HEK293 (cell line): ENCODE results near the gene NHSL2.

Experiments
- CTCF ChIA-PET: fragments of 350-600 bp; formaldehyde crosslinking; extraction: SDS; loops from one replicate; lab custom pipeline; 2021; ENCODE audit warnings: antibody characterized with exemption; lab: Yijun Ruan, JAX
- POLR2A ChIA-PET: fragments of 300-600 bp; formaldehyde crosslinking; extraction: SDS; loops from one replicate; lab custom pipeline; 2020; ENCODE audit warnings: antibody characterized with exemption, inconsistent platforms; lab: Yijun Ruan, JAX
- H3K27ac ChIP-seq: fragments of 200-500 bp; sonication (Bioruptor generic); 2 replicates; pipeline ENCODE4 v1.5.1; 2014; ENCODE audit warnings: low read depth, low read length, control low read depth, inconsistent platforms; ENCODE audit errors: extremely low read depth
- H3K36me3 ChIP-seq, 2 experiments: fragments of 200-500 bp in 1 of 2; sonication (Bioruptor generic) in 1 of 2; 1 replicate in 1 of 2; 2 replicates in 1 of 2; pipeline ENCODE4 v1.5.1; 2014 to 2017; ENCODE audit warnings: inconsistent platforms in 2 of 2, low read length in 2 of 2; ENCODE audit not compliant: control insufficient read depth in 2 of 2, insufficient read depth in 1 of 2
- H3K4me1 ChIP-seq: fragments of 200-500 bp; sonication (Bioruptor generic); 2 replicates; pipeline ENCODE4 v1.5.1; 2014; ENCODE audit warnings: mild to moderate bottlenecking, low read length, inconsistent platforms; ENCODE audit not compliant: control insufficient read depth, insufficient read depth
- H3K4me3 ChIP-seq: 2 replicates; pipeline ENCODE4 v1.5.1; 2011; ENCODE audit warnings: low read depth, mild to moderate bottlenecking, control low read depth, low read length, moderate library complexity
- H3K9me3 ChIP-seq: fragments of 200-500 bp; sonication (Bioruptor generic); 2 replicates; pipeline ENCODE4 v1.5.1; 2014; ENCODE audit warnings: low read depth, low read length, inconsistent platforms; ENCODE audit not compliant: control insufficient read depth, insufficient read depth
- OVOL3 ChIP-seq: fragments of 450-650 bp; formaldehyde crosslinking; IDR thresholded peaks from 2 replicates; pipeline ENCODE4 v1.5.1; 2016; ENCODE audit warnings: missing biosample characterization, missing genetic modification characterization
- YY2 ChIP-seq: fragments of 450-650 bp; formaldehyde crosslinking; IDR thresholded peaks from 2 replicates; pipeline ENCODE4 v1.5.1; 2016; ENCODE audit warnings: missing biosample characterization, missing genetic modification characterization
- ZFP3 ChIP-seq: fragments of 450-650 bp; formaldehyde crosslinking; IDR thresholded peaks from 2 replicates; pipeline ENCODE4 v1.5.1; 2016; ENCODE audit warnings: low read depth, missing biosample characterization, missing genetic modification characterization
- ZNF10 ChIP-seq: fragments of 450-650 bp; formaldehyde crosslinking; IDR thresholded peaks from 2 replicates; pipeline ENCODE4 v1.5.1; 2017; ENCODE audit warnings: missing biosample characterization, missing genetic modification characterization
- ZNF121 ChIP-seq: fragments of 450-650 bp; formaldehyde crosslinking; IDR thresholded peaks from 2 replicates; pipeline ENCODE4 v1.5.1; 2016; ENCODE audit warnings: missing biosample characterization, missing genetic modification characterization
- ZNF157 ChIP-seq: fragments of 450-650 bp; formaldehyde crosslinking; IDR thresholded peaks from 2 replicates; pipeline ENCODE4 v1.5.1; 2016; ENCODE audit warnings: missing biosample characterization, missing genetic modification characterization
- ZNF2 ChIP-seq: fragments of 450-650 bp; formaldehyde crosslinking; IDR thresholded peaks from 2 replicates; pipeline ENCODE4 v1.5.1; 2016; ENCODE audit warnings: missing biosample characterization, missing genetic modification characterization
- ZNF248 ChIP-seq: fragments of 450-650 bp; formaldehyde crosslinking; IDR thresholded peaks from 2 replicates; pipeline ENCODE4 v1.5.1; 2017; ENCODE audit warnings: missing biosample characterization, missing genetic modification characterization
- ZNF521 ChIP-seq: fragments of 450-650 bp; formaldehyde crosslinking; IDR thresholded peaks from 2 replicates; pipeline ENCODE4 v1.5.1; 2017; ENCODE audit warnings: missing biosample characterization, mild to moderate bottlenecking, missing genetic modification characterization
- ZNF529 ChIP-seq: fragments of 450-650 bp; formaldehyde crosslinking; IDR thresholded peaks from 2 replicates; pipeline ENCODE4 v1.5.1; 2017; ENCODE audit warnings: missing genetic modification characterization, missing biosample characterization; ENCODE audit not compliant: insufficient replicate concordance
- ZNF548 ChIP-seq: fragments of 450-650 bp; formaldehyde crosslinking; IDR thresholded peaks from 2 replicates; pipeline ENCODE4 v1.5.1; 2016; ENCODE audit warnings: missing biosample characterization, missing genetic modification characterization
- ZNF600 ChIP-seq: fragments of 450-650 bp; formaldehyde crosslinking; IDR thresholded peaks from 2 replicates; pipeline ENCODE4 v1.5.1; 2016; ENCODE audit warnings: missing biosample characterization, missing genetic modification characterization
- ZNF621 ChIP-seq: fragments of 450-650 bp; formaldehyde crosslinking; IDR thresholded peaks from 2 replicates; pipeline ENCODE4 v1.5.1; 2017; ENCODE audit warnings: missing biosample characterization, missing genetic modification characterization
- ZNF660 ChIP-seq: fragments of 450-650 bp; IDR thresholded peaks from 2 replicates; pipeline ENCODE4 v1.5.1; 2018; ENCODE audit warnings: missing biosample characterization, mild to moderate bottlenecking, missing genetic modification characterization
- ZNF768 ChIP-seq: fragments of 450-650 bp; formaldehyde crosslinking; IDR thresholded peaks from 2 replicates; pipeline ENCODE4 v1.5.1; 2018; ENCODE audit warnings: missing biosample characterization, mild to moderate bottlenecking, missing genetic modification characterization
- ZNF843 ChIP-seq: fragments of 450-650 bp; formaldehyde crosslinking; IDR thresholded peaks from 2 replicates; pipeline ENCODE4 v1.5.1; 2016; ENCODE audit warnings: missing biosample characterization, missing genetic modification characterization
- TF ChIP-seq, protein P1 (sequence below): fragments of 450-650 bp; formaldehyde crosslinking; IDR thresholded peaks from 2 replicates; pipeline ENCODE4 v1.5.1; 2017; ENCODE audit warnings: missing biosample characterization, missing genetic modification characterization
- TF ChIP-seq, protein P2 (sequence below): fragments of 450-650 bp; formaldehyde crosslinking; conservative IDR thresholded peaks from 2 replicates; pipeline ENCODE4 v1.5.1; 2016; ENCODE audit warnings: low read depth, missing biosample characterization, missing genetic modification characterization
- TF ChIP-seq, protein P3 (sequence below): fragments of 450-650 bp; formaldehyde crosslinking; IDR thresholded peaks from 2 replicates; pipeline ENCODE4 v1.5.1; 2016; ENCODE audit warnings: missing biosample characterization, missing genetic modification characterization

Gene NHSL2

DNA sequence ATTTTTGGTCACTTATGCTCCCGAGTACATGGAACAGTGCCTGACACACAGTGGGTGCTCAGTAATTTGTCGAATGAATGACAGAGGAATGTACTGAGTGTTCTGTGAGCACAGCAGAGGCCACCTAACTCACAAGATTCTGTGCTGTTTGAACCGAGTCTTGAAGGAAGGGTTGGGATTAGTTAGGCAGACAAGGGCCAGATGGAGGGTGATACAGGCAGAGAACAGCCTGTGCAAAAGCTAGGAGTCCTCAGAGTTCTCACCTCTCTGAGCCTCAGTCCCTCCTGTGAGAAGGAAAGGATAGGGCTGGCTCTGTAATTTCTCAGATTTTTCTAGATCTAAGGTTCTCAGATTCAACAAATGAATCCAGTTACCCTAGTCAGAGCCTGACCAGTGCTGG is 108.8 kb downstream of the NHSL2 start:
- Histone ChIP-seq H3K4me1 (no peaks in the 10 kb centered on the region), H3K4me3 (no peak overlapping the region), H3K36me3 (no peaks in the 10 kb centered on the region), H3K9me3 (no peaks in the 10 kb centered on the region), H3K27ac (no peak overlapping the region)
- TF ChIP-seq, protein P1, sequence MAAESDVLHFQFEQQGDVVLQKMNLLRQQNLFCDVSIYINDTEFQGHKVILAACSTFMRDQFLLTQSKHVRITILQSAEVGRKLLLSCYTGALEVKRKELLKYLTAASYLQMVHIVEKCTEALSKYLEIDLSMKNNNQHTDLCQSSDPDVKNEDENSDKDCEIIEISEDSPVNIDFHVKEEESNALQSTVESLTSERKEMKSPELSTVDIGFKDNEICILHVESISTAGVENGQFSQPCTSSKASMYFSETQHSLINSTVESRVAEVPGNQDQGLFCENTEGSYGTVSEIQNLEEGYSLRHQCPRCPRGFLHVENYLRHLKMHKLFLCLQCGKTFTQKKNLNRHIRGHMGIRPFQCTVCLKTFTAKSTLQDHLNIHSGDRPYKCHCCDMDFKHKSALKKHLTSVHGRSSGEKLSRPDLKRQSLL (tag by site-specific recombination): no peak
- no peak for TF ChIP-seq ZNF660 (tag by site-specific recombination)
- no peak for TF ChIP-seq ZNF10
- TF ChIP-seq ZNF521 (tag by site-specific recombination): no peak
- no peak for TF ChIP-seq ZNF600 (tag by site-specific recombination)
- no peak for TF ChIP-seq ZNF768 (tag by site-specific recombination)
- TF ChIP-seq ZNF843 (tag by site-specific recombination): no peak
- TF ChIP-seq ZNF529: no peak
- TF ChIP-seq, protein P2, sequence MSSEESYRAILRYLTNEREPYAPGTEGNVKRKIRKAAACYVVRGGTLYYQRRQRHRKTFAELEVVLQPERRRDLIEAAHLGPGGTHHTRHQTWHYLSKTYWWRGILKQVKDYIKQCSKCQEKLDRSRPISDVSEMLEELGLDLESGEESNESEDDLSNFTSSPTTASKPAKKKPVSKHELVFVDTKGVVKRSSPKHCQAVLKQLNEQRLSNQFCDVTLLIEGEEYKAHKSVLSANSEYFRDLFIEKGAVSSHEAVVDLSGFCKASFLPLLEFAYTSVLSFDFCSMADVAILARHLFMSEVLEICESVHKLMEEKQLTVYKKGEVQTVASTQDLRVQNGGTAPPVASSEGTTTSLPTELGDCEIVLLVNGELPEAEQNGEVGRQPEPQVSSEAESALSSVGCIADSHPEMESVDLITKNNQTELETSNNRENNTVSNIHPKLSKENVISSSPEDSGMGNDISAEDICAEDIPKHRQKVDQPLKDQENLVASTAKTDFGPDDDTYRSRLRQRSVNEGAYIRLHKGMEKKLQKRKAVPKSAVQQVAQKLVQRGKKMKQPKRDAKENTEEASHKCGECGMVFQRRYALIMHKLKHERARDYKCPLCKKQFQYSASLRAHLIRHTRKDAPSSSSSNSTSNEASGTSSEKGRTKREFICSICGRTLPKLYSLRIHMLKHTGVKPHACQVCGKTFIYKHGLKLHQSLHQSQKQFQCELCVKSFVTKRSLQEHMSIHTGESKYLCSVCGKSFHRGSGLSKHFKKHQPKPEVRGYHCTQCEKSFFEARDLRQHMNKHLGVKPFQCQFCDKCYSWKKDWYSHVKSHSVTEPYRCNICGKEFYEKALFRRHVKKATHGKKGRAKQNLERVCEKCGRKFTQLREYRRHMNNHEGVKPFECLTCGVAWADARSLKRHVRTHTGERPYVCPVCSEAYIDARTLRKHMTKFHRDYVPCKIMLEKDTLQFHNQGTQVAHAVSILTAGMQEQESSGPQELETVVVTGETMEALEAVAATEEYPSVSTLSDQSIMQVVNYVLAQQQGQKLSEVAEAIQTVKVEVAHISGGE: no peak
- no peak for TF ChIP-seq ZNF2 (tag by site-specific recombination)
- no peak for TF ChIP-seq YY2 (tag by site-specific recombination)
- TF ChIP-seq ZFP3 (tag by site-specific recombination): no peak
- TF ChIP-seq OVOL3 (tag by site-specific recombination): no peak
- no peak for TF ChIP-seq ZNF548 (tag by site-specific recombination)
- TF ChIP-seq ZNF248 (tag by site-specific recombination): no peak
- no peak for TF ChIP-seq ZNF621
- POLR2A ChIA-PET: interaction anchor here (0.6 kb wide), 1 partner anchor 251 kb away, joined by 4 read pairs; no protein-coding TSS in a partner anchor
- CTCF ChIA-PET: interaction anchor here (0.7 to 11.0 kb wide), 16 partner anchors 7 to 134 kb away, joined by 3 to 174 read pairs (median 4); partner anchors contain the start of gene NHSL2

DNA sequence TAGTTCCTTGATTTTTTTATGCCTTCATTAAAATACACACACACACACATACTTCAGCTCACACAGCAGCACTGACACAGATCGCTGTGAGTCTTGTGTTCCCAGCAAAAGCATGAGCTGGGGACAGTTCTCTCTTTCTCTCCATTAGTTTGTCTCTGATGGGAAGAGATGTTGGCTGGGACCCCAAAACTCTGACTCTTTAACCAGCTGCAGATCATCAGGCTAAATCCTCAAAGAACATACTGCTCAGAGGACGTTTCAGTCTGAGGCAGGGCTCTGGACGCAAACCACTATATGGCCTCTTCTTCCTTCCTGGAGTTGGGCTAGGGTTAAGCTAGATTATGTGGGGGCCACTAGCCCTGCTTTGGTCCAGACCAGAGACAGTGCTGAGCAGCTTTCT is 109.6 kb downstream of the NHSL2 start:
- no peaks in the 10 kb centered on the region for H3K4me1 ChIP-seq
- H3K4me3 ChIP-seq: no peak overlapping the region
- no peak for TF ChIP-seq ZNF157 (tag by site-specific recombination)
- TF ChIP-seq, protein P3, sequence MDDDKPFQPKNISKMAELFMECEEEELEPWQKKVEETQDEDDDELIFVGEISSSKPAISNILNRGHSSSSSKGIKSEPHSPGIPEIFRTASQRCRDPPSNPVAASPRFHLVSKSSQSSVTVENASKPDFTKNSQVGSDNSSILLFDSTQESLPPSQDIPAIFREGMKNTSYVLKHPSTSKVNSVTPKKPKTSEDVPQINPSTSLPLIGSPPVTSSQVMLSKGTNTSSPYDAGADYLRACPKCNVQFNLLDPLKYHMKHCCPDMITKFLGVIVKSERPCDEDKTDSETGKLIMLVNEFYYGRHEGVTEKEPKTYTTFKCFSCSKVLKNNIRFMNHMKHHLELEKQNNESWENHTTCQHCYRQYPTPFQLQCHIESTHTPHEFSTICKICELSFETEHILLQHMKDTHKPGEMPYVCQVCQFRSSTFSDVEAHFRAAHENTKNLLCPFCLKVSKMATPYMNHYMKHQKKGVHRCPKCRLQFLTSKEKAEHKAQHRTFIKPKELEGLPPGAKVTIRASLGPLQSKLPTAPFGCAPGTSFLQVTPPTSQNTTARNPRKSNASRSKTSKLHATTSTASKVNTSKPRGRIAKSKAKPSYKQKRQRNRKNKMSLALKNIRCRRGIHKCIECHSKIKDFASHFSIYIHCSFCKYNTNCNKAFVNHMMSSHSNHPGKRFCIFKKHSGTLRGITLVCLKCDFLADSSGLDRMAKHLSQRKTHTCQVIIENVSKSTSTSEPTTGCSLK (tag by site-specific recombination): no peak
- TF ChIP-seq ZNF121 (tag by site-specific recombination): no peak
- POLR2A ChIA-PET: no interaction called here
- H3K9me3 ChIP-seq: no peaks in the 10 kb centered on the region
- CTCF ChIA-PET: interaction anchor here (0.6 to 11.0 kb wide), 18 partner anchors 8 to 269 kb away, joined by 3 to 174 read pairs (median 4); partner anchors contain the start of genes NHSL2 and RTL5
- no peak overlapping the region for H3K27ac ChIP-seq
- H3K36me3 ChIP-seq: no peaks in the 10 kb centered on the region
